Stimulated activated CD4-positive, alpha-beta T cell treated with anti-CD3 and anti-CD28 coated beads, Interleukin-2, amount 100 ng/mL, for 24 hours (primary cell): Measurements from ENCODE around the gene KDM4B.

Source experiments
- DNase-seq, 2 donors: peaks; one replicate each; pipeline ENCODE4 v3.0.0-alpha.2; 2020

Gene KDM4B

GRCh38 chr19:5127717-5128116 lies 158.8 kb downstream of the KDM4B start:
- no peak for DNase-seq

GRCh38 chr19:5128251-5128935 lies 159.5 kb downstream of the KDM4B start:
- no peak for DNase-seq

- no peak for DNase-seq
These were observed 160.1 kb downstream of the KDM4B start for GRCh38 chr19:5128936-5129389.

- DNase-seq, result no peak
These were observed 160.8 kb downstream of the KDM4B start for GRCh38 chr19:5129691-5130090.

GRCh38 chr19:5130371-5131030 lies 161.6 kb downstream of the KDM4B start:
- DNase-seq, result peak; percentile 33 to 37

GRCh38 chr19:5131031-5131505 lies 162.2 kb downstream of the KDM4B start:
- DNase-seq, result no peak

GRCh38 chr19:5131506-5132205 lies 162.7 kb downstream of the KDM4B start:
- no peak for DNase-seq

- no peak for DNase-seq
These were observed 163.3 kb downstream of the KDM4B start for GRCh38 chr19:5132206-5132560.

GRCh38 chr19:5132698-5133651 lies 164.1 kb downstream of the KDM4B start:
- no peak for DNase-seq

- DNase-seq, result no peak
These were observed 165.2 kb downstream of the KDM4B start for GRCh38 chr19:5133986-5134595.

GRCh38 chr19:5134691-5135090 lies 165.8 kb downstream of the KDM4B start:
- no peak for DNase-seq

- DNase-seq, result no peak
These were observed 167.4 kb downstream of the KDM4B start for GRCh38 chr19:5136073-5136855.

- no peak for DNase-seq
These were observed 168.2 kb downstream of the KDM4B start for GRCh38 chr19:5137114-5137513.

GRCh38 chr19:5137571-5138124 lies 168.7 kb downstream of the KDM4B start:
- no peak for DNase-seq

GRCh38 chr19:5138606-5139582 lies 170.0 kb downstream of the KDM4B start:
- DNase-seq, result peak; percentile 68 to 85

GRCh38 chr19:5139583-5140325 lies 170.8 kb downstream of the KDM4B start:
- no peak for DNase-seq

- no peak for DNase-seq
These were observed 172.4 kb downstream of the KDM4B start for GRCh38 chr19:5141129-5141849.
